SK-N-SH (cell line): ENCODE measurements around the gene LRCH4. TPM values are rescaled to one million over a fixed set of nuclear protein-coding genes. Genes with fewer than 3 reads are reported as not detected.
A peak's percentile ranks its signal among the peaks of the same experiment; 100 is the strongest.

ENCODE experiments used
- CHD2 ChIP-seq: fragments of 150-350 bp; IDR thresholded peaks from 2 replicates; pipeline ENCODE4 v1.6.1; 2018; ENCODE audit warnings: low read length; ENCODE audit not compliant: partially characterized antibody
- CTCF ChIP-seq: fragments of 200-600 bp; sonication (generic); IDR thresholded peaks from 2 replicates; pipeline ENCODE4 v1.6.1; 2017; ENCODE audit warnings: antibody characterized with exemption, mild to moderate bottlenecking, moderate library complexity
- ELF1 ChIP-seq: IDR thresholded peaks from 2 replicates; pipeline ENCODE4 v1.4.0; 2012
- EZH2phosphoT487 ChIP-seq: fragments of 200-600 bp; sonication (generic); IDR thresholded peaks from 2 replicates; pipeline ENCODE4 v1.6.1; 2017; ENCODE audit warnings: low read depth, mixed run types, mild to moderate bottlenecking, antibody characterized with exemption, moderate library complexity, borderline replicate concordance
- FOSL2 ChIP-seq: IDR thresholded peaks from 2 replicates; pipeline ENCODE4 v1.4.0; 2012; ENCODE audit warnings: low read depth, mild to moderate bottlenecking, moderate library complexity, borderline replicate concordance
- FOXJ3 ChIP-seq: sonication (generic); formaldehyde crosslinking; IDR thresholded peaks from 2 replicates; pipeline ENCODE4 v1.5.1; 2020; ENCODE audit warnings: mild to moderate bottlenecking, missing genetic modification reagents
- GATA2 ChIP-seq: sonication (generic); formaldehyde crosslinking; IDR thresholded peaks from 2 replicates; pipeline ENCODE4 v1.5.0; 2020; ENCODE audit warnings: mild to moderate bottlenecking, missing genetic modification reagents
- JUND ChIP-seq: IDR thresholded peaks from 2 replicates; pipeline ENCODE4 v1.4.0; 2012
- MAX ChIP-seq: IDR thresholded peaks from 2 replicates; pipeline ENCODE4 v1.4.0; 2012; ENCODE audit warnings: low read depth
- NFIC ChIP-seq: IDR thresholded peaks from 2 replicates; pipeline ENCODE4 v1.4.0; 2012; ENCODE audit warnings: borderline replicate concordance
- NRF1 ChIP-seq: IDR thresholded peaks from 2 replicates; pipeline ENCODE4 v1.6.1; 2012; ENCODE audit warnings: low read depth, mild to moderate bottlenecking, low read length
- PBX3 ChIP-seq: IDR thresholded peaks from 2 replicates; pipeline ENCODE4; 2012
- POLR2AphosphoS5 ChIP-seq: IDR thresholded peaks from 2 replicates; pipeline ENCODE4 v1.6.1; 2012; ENCODE audit warnings: low read depth, low read length
- RAD21 ChIP-seq: IDR thresholded peaks from 2 replicates; pipeline ENCODE4 v1.6.1; 2012; ENCODE audit warnings: mild to moderate bottlenecking, low read length
- RCOR1 ChIP-seq: fragments of 150-350 bp; IDR thresholded peaks from 2 replicates; pipeline ENCODE4 v1.6.1; 2017; ENCODE audit warnings: antibody characterized with exemption, low read length
- RXRA ChIP-seq: IDR thresholded peaks from 2 replicates; pipeline ENCODE4 v1.4.0; 2012; ENCODE audit warnings: low read depth, mild to moderate bottlenecking, borderline replicate concordance
- SIN3A ChIP-seq: IDR thresholded peaks from 2 replicates; pipeline ENCODE4 v1.6.1; 2012; ENCODE audit warnings: low read depth, mild to moderate bottlenecking, low read length, moderate library complexity, borderline replicate concordance
- SMC3 ChIP-seq: IDR thresholded peaks from 2 replicates; pipeline ENCODE4 v1.6.1; 2012; ENCODE audit warnings: low read depth, low read length, improper control_type of control experiment
- TAF1 ChIP-seq: IDR thresholded peaks from 2 replicates; pipeline ENCODE4 v1.6.1; 2012; ENCODE audit warnings: low read depth, mild to moderate bottlenecking, low read length, moderate library complexity, borderline replicate concordance
- TCF12 ChIP-seq: IDR thresholded peaks from 2 replicates; pipeline ENCODE4 v1.4.0; 2012
- TEAD4 ChIP-seq: IDR thresholded peaks from 2 replicates; pipeline ENCODE4 v1.4.0; 2012; ENCODE audit warnings: mild to moderate bottlenecking, borderline replicate concordance; ENCODE audit not compliant: insufficient read depth
- USF1 ChIP-seq: IDR thresholded peaks from 2 replicates; pipeline ENCODE4 v1.4.0; 2012; ENCODE audit warnings: low read depth, borderline replicate concordance
- YY1 ChIP-seq: IDR thresholded peaks from 2 replicates; pipeline ENCODE4 v1.4.0; 2012; ENCODE audit warnings: low read depth, mild to moderate bottlenecking
- polyA plus RNA-seq, 3 experiments: library from polyadenylated mRNA; depleted of rRNA; stranded (reverse); fragments of >200 nt; gene quantifications; 2 replicates each; pipeline ENCODE4 v1.2.3, GENCODE V29; 2012

Gene LRCH4
- polyA plus RNA-seq, 1 of the 3 experiments (the other 2 are of a cell fraction), result 29.8 TPM

- TF ChIP-seq EZH2phosphoT487, result no peak
- TF ChIP-seq NRF1, result 0 out of 2 replicates have a peak, but pooled peaks have one; percentile 8
- no peak for TF ChIP-seq FOXJ3 (CRISPR knock-in tag)
- no peak for TF ChIP-seq SIN3A
- no peak for TF ChIP-seq TCF12
- no peak for TF ChIP-seq GATA2 (CRISPR knock-in tag)
- no peak for TF ChIP-seq JUND
- 0 out of 2 replicates have a peak, but pooled peaks have one; percentile 14 for TF ChIP-seq TAF1
- TF ChIP-seq CHD2, result no peak
- peak; percentile 46 for TF ChIP-seq RAD21
- no peak for TF ChIP-seq ELF1
- no peak for TF ChIP-seq RCOR1
- TF ChIP-seq PBX3, result no peak
- peak; percentile 44 for TF ChIP-seq SMC3
- TF ChIP-seq CTCF, result peak; percentile 53
- TF ChIP-seq USF1, result peak; percentile 68; the same call in 1 of the 2 replicates
- TF ChIP-seq FOSL2, result no peak
- TF ChIP-seq RXRA, result no peak
- TF ChIP-seq YY1, result no peak
- no peak for TF ChIP-seq NFIC
- peak; percentile 91 for TF ChIP-seq MAX
- TF ChIP-seq POLR2AphosphoS5, result no peak
- TF ChIP-seq TEAD4, result no peak
- TF ChIP-seq, all 33 proteins: peak for 8
These were observed 47.2 kb upstream of the LRCH4 start (continued) for GRCh38 chr7:100632951-100633717.
